Measurements from ENCODE around the gene CEP95. TPM values are rescaled to one million over a fixed set of nuclear protein-coding genes. Genes with fewer than 3 reads are reported as not detected.

The CEP95 gene
- total and polyA plus RNA-seq, 2 of the 13 experiments (the other 11 are each of a cell fraction or from before 2014, with no cell fraction given): 65.9 to 68.8 TPM

- TF ChIP-seq BCL3 (CRISPR knock-in tag; IDR thresholded peaks at IDR 0.05) (no peak; the same call in none of the 2 replicates), CSRNP1 (CRISPR knock-in tag; IDR thresholded peaks at IDR 0.05) (peak; percentile 86; the same call in 1 of the 2 replicates), ZNF710 (CRISPR knock-in tag; IDR thresholded peaks at IDR 0.05; ENCODE audit: borderline replicate concordance) (peak; percentile 71; the same call in 1 of the 2 replicates), SMARCC2 (IDR thresholded peaks at IDR 0.05) (no peak), MBNL3 (CRISPR knock-in tag; conservative IDR thresholded peaks at IDR 0.05) (no peak), RXRA (CRISPR knock-in tag; IDR thresholded peaks at IDR 0.05) (peak; percentile 67), PCBP2 (optimal IDR thresholded peaks at IDR 0.05; ENCODE audit: low read depth, low read length, poor library complexity, severe bottlenecking) (no peak), ZNF7 (CRISPR knock-in tag; IDR thresholded peaks at IDR 0.05) (no peak), EZH2 (conservative IDR thresholded peaks at IDR 0.05; ENCODE audit: low read depth, low read length) (no peak), ZNF329 (CRISPR knock-in tag; IDR thresholded peaks at IDR 0.05; ENCODE audit: low read depth) (0 out of 2 replicates have a peak, but pooled peaks have one; percentile 17), ARID3A (IDR thresholded peaks at IDR 0.05; ENCODE audit: low read depth, low read length) (no peak), KDM3A (CRISPR knock-in tag; IDR thresholded peaks at IDR 0.05; ENCODE audit: low read depth) (peak; percentile 71; the same call in 1 of the 2 replicates), ZBTB33 (CRISPR knock-in tag; IDR thresholded peaks at IDR 0.05) (peak; percentile 36), ZFYVE20 (CRISPR knock-in tag; IDR thresholded peaks at IDR 0.05; ENCODE audit: borderline replicate concordance, low read depth) (peak; percentile 75; the same call in 1 of the 2 replicates), ARID2 (CRISPR knock-in tag; IDR thresholded peaks at IDR 0.05; ENCODE audit: borderline replicate concordance) (peak; percentile 95), HIC2 (CRISPR knock-in tag; IDR thresholded peaks at IDR 0.05; ENCODE audit: low read depth) (no peak), NFATC3 (CRISPR knock-in tag; IDR thresholded peaks at IDR 0.05) (peak; percentile 87; the same call in 1 of the 2 replicates)
Observed at GRCh38 chr17:64496786-64497564, 9.8 kb upstream of the CEP95 start, which contains the start of gene POLG2 (continued).

Data from HepG2 (cell line).